ENCODE measurements around the gene KLK8.
A peak's percentile ranks its signal among the peaks of the same experiment; 100 is the strongest.

Gene KLK8

GRCh38 chr19:51027126-51027806, 25.9 kb upstream of the KLK8 start:
- H3K79me1 ChIP-seq (ENCODE audit: low read length) = no peaks in the 10 kb centered on the region
- H3K23ac ChIP-seq (ENCODE audit: low read length) = no peak overlapping the region
- no peak overlapping the region for H3K27ac ChIP-seq (ENCODE audit: low read depth, low read length)
- no peak overlapping the region for H2BK120ac ChIP-seq (ENCODE audit: insufficient read depth, low read length, poor library complexity)
- H3K14ac ChIP-seq (ENCODE audit: low read length) = no peak overlapping the region
- DNase-seq = no peak
- no peak overlapping the region for H2AK5ac ChIP-seq (ENCODE audit: low read length)
- no peak overlapping the region for H3K4me3 ChIP-seq (ENCODE audit: low read depth, low read length)
- H3K79me2 ChIP-seq (ENCODE audit: control insufficient read depth, insufficient read depth, low read length, poor library complexity) = no peaks in the 10 kb centered on the region
- no peak overlapping the region for H4K8ac ChIP-seq (ENCODE audit: low read depth, low read length)
- H3K4me1 ChIP-seq (ENCODE audit: control insufficient read depth in 1 of 2, insufficient read depth in 2 of 2, low read length in 2 of 2) = no peaks in the 10 kb centered on the region
- no peak overlapping the region for H2BK5ac ChIP-seq (ENCODE audit: low read depth, low read length, poor library complexity)
- H3K9ac ChIP-seq (ENCODE audit: low read length) = peak overlapping the region; percentile 29
- no CpG with 5 or more reads among the region's 14 CpGs for WGBS (ENCODE audit: extremely low coverage, insufficient coverage, insufficient read length)
- H3K18ac ChIP-seq (ENCODE audit: low read length) = no peak overlapping the region
- H4K91ac ChIP-seq (ENCODE audit: low read depth, low read length) = no peak overlapping the region
- no peak overlapping the region for H3K4me2 ChIP-seq (ENCODE audit: low read length)
- no peak overlapping the region for H2AFZ ChIP-seq (ENCODE audit: insufficient read depth, low read length, poor library complexity)
- no peaks in the 10 kb centered on the region for H3K36me3 ChIP-seq (ENCODE audit: control insufficient read depth in 1 of 2, insufficient read depth in 2 of 2, low read length in 2 of 2)
- H3K4ac ChIP-seq (ENCODE audit: low read depth, low read length) = no peak overlapping the region
- no peaks in the 10 kb centered on the region for H3K27me3 ChIP-seq (ENCODE audit: insufficient read depth, low read length)
- no peaks in the 10 kb centered on the region for H3K9me3 ChIP-seq (ENCODE audit: insufficient read depth, low read depth, low read length)
- H2BK12ac ChIP-seq (ENCODE audit: low read length) = no peak overlapping the region
- no peak overlapping the region for H4K12ac ChIP-seq (ENCODE audit: low read depth, low read length)

GRCh38 chr19:51026554-51026831, 25.1 kb upstream of the KLK8 start, which contains the start of gene KLK11:
Gene KLK11, minus strand, starts transcription at chr19:51026616. Its CDS starts 985 bp downstream, at chr19:51025631.
- Histone ChIP-seq H3K79me1 (ENCODE audit: low read length) (no peaks in the 10 kb centered on the region), H4K12ac (ENCODE audit: low read depth, low read length) (no peak within 1 kb of the TSS), H3K4me3 (ENCODE audit: low read depth, low read length) (no peak within 1 kb of the TSS), H3K36me3 (ENCODE audit: control insufficient read depth in 1 of 2, insufficient read depth in 2 of 2, low read length in 2 of 2) (no peaks in the 10 kb centered on the region), H3K23ac (ENCODE audit: low read length) (no peak within 1 kb of the TSS), H3K14ac (ENCODE audit: low read length) (no peak within 1 kb of the TSS), H4K91ac (ENCODE audit: low read depth, low read length) (no peak within 1 kb of the TSS), H3K4me1 (ENCODE audit: control insufficient read depth in 1 of 2, insufficient read depth in 2 of 2, low read length in 2 of 2) (no peaks in the 10 kb centered on the region), H3K18ac (ENCODE audit: low read length) (no peak within 1 kb of the TSS), H3K4me2 (ENCODE audit: low read length) (no peak within 1 kb of the TSS), H2BK12ac (ENCODE audit: low read length) (no peak within 1 kb of the TSS), H2AK5ac (ENCODE audit: low read length) (no peak within 1 kb of the TSS), H3K79me2 (ENCODE audit: control insufficient read depth, insufficient read depth, low read length, poor library complexity) (no peaks in the 10 kb centered on the region), H3K27ac (ENCODE audit: low read depth, low read length) (no peak within 1 kb of the TSS), H3K27me3 (ENCODE audit: insufficient read depth, low read length) (no peaks in the 10 kb centered on the region), H2BK5ac (ENCODE audit: low read depth, low read length, poor library complexity) (no peak within 1 kb of the TSS), H3K9me3 (ENCODE audit: insufficient read depth, low read depth, low read length) (no peaks in the 10 kb centered on the region), H3K4ac (ENCODE audit: low read depth, low read length) (no peak within 1 kb of the TSS), H4K8ac (ENCODE audit: low read depth, low read length) (no peak within 1 kb of the TSS), H2AFZ (ENCODE audit: insufficient read depth, low read length, poor library complexity) (no peak within 1 kb of the TSS), H2BK120ac (ENCODE audit: insufficient read depth, low read length, poor library complexity) (no peak within 1 kb of the TSS), H3K9ac (ENCODE audit: low read length) (peak within 1 kb of the TSS; percentile 29)
- WGBS (ENCODE audit: extremely low coverage, insufficient coverage, insufficient read length) = no CpG with 5 or more reads among the region's 11 CpGs
- no peak for DNase-seq

DNA sequence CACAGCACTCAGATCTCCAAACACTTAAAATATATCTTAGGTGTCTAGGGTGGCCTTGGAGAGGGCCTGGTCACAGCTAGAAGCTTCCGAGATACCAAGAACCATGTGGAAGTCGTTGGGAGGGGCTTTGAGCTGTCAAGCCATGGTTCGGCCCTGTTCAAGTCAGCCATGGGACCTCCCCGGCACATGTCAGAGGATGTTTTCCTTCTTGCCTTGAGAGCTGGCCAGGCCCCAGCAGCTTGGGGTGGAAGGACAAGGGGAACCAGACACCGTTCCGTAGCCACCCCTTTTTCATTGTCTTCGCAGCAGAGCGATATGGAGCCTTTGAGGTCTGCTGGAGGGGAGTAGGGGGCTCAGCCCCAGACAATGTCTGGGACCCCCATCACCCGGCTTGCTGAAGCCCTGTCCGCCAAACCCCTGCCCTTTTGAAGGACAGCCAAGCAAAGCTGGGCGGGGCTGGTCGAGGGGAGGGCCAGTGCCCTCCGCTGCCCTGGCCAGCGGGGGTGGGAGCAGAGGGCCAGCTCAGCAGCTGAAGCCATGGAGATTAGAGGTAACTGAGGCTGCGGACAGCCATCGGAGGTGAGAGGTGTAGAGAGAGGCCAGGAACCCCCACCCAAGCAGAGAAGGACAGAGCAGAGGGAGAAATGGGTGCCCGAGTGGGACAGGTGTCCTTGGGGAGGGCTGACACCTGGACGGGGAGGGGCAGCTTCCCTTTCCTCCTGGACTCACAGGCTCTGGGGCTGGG, 24.6 kb upstream of the KLK8 start:
- no peak overlapping the region for H3K23ac ChIP-seq (ENCODE audit: low read length)
- no peak overlapping the region for H3K4me2 ChIP-seq (ENCODE audit: low read length)
- H3K27ac ChIP-seq (ENCODE audit: low read depth, low read length) = no peak overlapping the region
- H3K36me3 ChIP-seq (ENCODE audit: control insufficient read depth in 1 of 2, insufficient read depth in 2 of 2, low read length in 2 of 2) = no peaks in the 10 kb centered on the region
- no peaks in the 10 kb centered on the region for H3K9me3 ChIP-seq (ENCODE audit: insufficient read depth, low read depth, low read length)
- H3K27me3 ChIP-seq (ENCODE audit: insufficient read depth, low read length) = no peaks in the 10 kb centered on the region
- H4K8ac ChIP-seq (ENCODE audit: low read depth, low read length) = no peak overlapping the region
- no peaks in the 10 kb centered on the region for H3K79me2 ChIP-seq (ENCODE audit: control insufficient read depth, insufficient read depth, low read length, poor library complexity)
- no peak overlapping the region for H4K12ac ChIP-seq (ENCODE audit: low read depth, low read length)
- no peak overlapping the region for H2AFZ ChIP-seq (ENCODE audit: insufficient read depth, low read length, poor library complexity)
- H4K91ac ChIP-seq (ENCODE audit: low read depth, low read length) = no peak overlapping the region
- H3K4ac ChIP-seq (ENCODE audit: low read depth, low read length) = no peak overlapping the region
- no peak overlapping the region for H2BK12ac ChIP-seq (ENCODE audit: low read length)
- H3K18ac ChIP-seq (ENCODE audit: low read length) = no peak overlapping the region
- H3K4me1 ChIP-seq (ENCODE audit: control insufficient read depth in 1 of 2, insufficient read depth in 2 of 2, low read length in 2 of 2) = no peaks in the 10 kb centered on the region
- no peak overlapping the region for H2BK120ac ChIP-seq (ENCODE audit: insufficient read depth, low read length, poor library complexity)
- no peak overlapping the region for H3K4me3 ChIP-seq (ENCODE audit: low read depth, low read length)
- no peak overlapping the region for H3K14ac ChIP-seq (ENCODE audit: low read length)
- no CpG with 5 or more reads among the region's 18 CpGs for WGBS (ENCODE audit: extremely low coverage, insufficient coverage, insufficient read length)
- H2AK5ac ChIP-seq (ENCODE audit: low read length) = no peak overlapping the region
- no peaks in the 10 kb centered on the region for H3K79me1 ChIP-seq (ENCODE audit: low read length)
- no peak for DNase-seq
- no peak overlapping the region for H2BK5ac ChIP-seq (ENCODE audit: low read depth, low read length, poor library complexity)
- H3K9ac ChIP-seq (ENCODE audit: low read length) = no peak overlapping the region

GRCh38 chr19:51025401-51025800, 24.0 kb upstream of the KLK8 start:
- Histone ChIP-seq H3K4me3 (ENCODE audit: low read depth, low read length) (no peak overlapping the region), H3K4ac (ENCODE audit: low read depth, low read length) (no peak overlapping the region), H2AK5ac (ENCODE audit: low read length) (no peak overlapping the region), H3K27ac (ENCODE audit: low read depth, low read length) (no peak overlapping the region), H3K79me1 (ENCODE audit: low read length) (no peaks in the 10 kb centered on the region), H2BK120ac (ENCODE audit: insufficient read depth, low read length, poor library complexity) (no peak overlapping the region), H4K91ac (ENCODE audit: low read depth, low read length) (no peak overlapping the region), H3K27me3 (ENCODE audit: insufficient read depth, low read length) (no peaks in the 10 kb centered on the region), H2AFZ (ENCODE audit: insufficient read depth, low read length, poor library complexity) (no peak overlapping the region), H2BK5ac (ENCODE audit: low read depth, low read length, poor library complexity) (no peak overlapping the region), H3K4me1 (ENCODE audit: control insufficient read depth in 1 of 2, insufficient read depth in 2 of 2, low read length in 2 of 2) (no peaks in the 10 kb centered on the region), H4K12ac (ENCODE audit: low read depth, low read length) (no peak overlapping the region), H3K9ac (ENCODE audit: low read length) (no peak overlapping the region), H4K8ac (ENCODE audit: low read depth, low read length) (no peak overlapping the region), H3K4me2 (ENCODE audit: low read length) (no peak overlapping the region), H3K18ac (ENCODE audit: low read length) (no peak overlapping the region), H3K23ac (ENCODE audit: low read length) (no peak overlapping the region), H3K14ac (ENCODE audit: low read length) (no peak overlapping the region), H3K9me3 (ENCODE audit: insufficient read depth, low read depth, low read length) (no peaks in the 10 kb centered on the region), H3K79me2 (ENCODE audit: control insufficient read depth, insufficient read depth, low read length, poor library complexity) (no peaks in the 10 kb centered on the region), H2BK12ac (ENCODE audit: low read length) (no peak overlapping the region), H3K36me3 (ENCODE audit: control insufficient read depth in 1 of 2, insufficient read depth in 2 of 2, low read length in 2 of 2) (no peaks in the 10 kb centered on the region)
- no CpG with 5 or more reads among the region's 6 CpGs for WGBS (ENCODE audit: extremely low coverage, insufficient coverage, insufficient read length)
- DNase-seq = no peak
